Vagina (tissue), 2 donors: ENCODE data around the gene SGCD.

Source experiments
- POLR2AphosphoS5 ChIP-seq, 2 donors: sonication (generic); formaldehyde crosslinking; IDR thresholded peaks; one replicate each; pipeline ENCODE4 v1.9.0; 2017; ENCODE audit warnings: antibody characterized with exemption in 2 of 2, mild to moderate bottlenecking in 2 of 2, low read depth in 1 of 2; ENCODE audit not compliant: insufficient read depth in 1 of 2
- TF ChIP-seq, protein P1 (sequence below), 3 experiments: fragments of 450-650 bp in 2 of 3; fragments of 200-600 bp in 1 of 3; sonication (generic) in 1 of 3; IDR thresholded peaks; one replicate each; pipeline ENCODE4 v1.5.1; 2017 to 2019; ENCODE audit warnings: antibody characterized with exemption in 3 of 3, mild to moderate bottlenecking in 2 of 3, moderate library complexity in 2 of 3

DNA sequence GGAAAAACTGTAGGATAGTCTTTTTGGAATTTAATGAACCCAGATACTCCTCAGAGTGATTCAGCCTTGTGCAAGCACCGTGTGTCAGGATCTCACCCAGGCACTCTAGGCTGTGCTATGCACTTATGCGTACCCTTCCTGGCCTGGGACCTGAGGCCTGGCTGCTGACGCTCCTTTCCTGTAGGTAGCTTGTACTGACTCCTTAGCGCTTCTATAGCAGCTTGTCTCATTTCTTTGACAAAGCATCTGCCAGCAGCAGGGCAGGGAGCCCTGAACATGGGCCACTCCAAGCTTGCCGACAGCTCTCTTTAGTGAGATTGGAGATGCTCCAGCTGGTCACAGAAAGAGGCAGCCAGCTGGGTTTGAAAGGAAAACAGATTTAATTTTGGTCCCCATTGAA, 147.3 kb downstream of the SGCD start:
- TF ChIP-seq, protein P1, sequence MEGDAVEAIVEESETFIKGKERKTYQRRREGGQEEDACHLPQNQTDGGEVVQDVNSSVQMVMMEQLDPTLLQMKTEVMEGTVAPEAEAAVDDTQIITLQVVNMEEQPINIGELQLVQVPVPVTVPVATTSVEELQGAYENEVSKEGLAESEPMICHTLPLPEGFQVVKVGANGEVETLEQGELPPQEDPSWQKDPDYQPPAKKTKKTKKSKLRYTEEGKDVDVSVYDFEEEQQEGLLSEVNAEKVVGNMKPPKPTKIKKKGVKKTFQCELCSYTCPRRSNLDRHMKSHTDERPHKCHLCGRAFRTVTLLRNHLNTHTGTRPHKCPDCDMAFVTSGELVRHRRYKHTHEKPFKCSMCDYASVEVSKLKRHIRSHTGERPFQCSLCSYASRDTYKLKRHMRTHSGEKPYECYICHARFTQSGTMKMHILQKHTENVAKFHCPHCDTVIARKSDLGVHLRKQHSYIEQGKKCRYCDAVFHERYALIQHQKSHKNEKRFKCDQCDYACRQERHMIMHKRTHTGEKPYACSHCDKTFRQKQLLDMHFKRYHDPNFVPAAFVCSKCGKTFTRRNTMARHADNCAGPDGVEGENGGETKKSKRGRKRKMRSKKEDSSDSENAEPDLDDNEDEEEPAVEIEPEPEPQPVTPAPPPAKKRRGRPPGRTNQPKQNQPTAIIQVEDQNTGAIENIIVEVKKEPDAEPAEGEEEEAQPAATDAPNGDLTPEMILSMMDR (IDR thresholded peaks at IDR 0.05) = no peak
- TF ChIP-seq POLR2AphosphoS5 (IDR thresholded peaks at IDR 0.05; ENCODE audit: insufficient read depth in 1 of 2, low read depth in 1 of 2) = no peak
